RWPE2 (cell line): Measurements from ENCODE around the gene ASGR2.

Experiments
- ATAC-seq: fragments of 200-7000 bp; cut with Tn5 transposase; 3 replicates; pipeline ENCODE4 v1.9.1; 2021; ENCODE audit warnings: low read depth
- DNase-seq: peaks from one replicate; pipeline ENCODE4 v3.0.0-alpha.2; 2020; ENCODE audit warnings: low spot score
- H3K27ac ChIP-seq: fragments of 450-650 bp; 2 replicates; pipeline ENCODE4 v1.5.1; 2017; ENCODE audit warnings: mild to moderate bottlenecking; ENCODE audit not compliant: poor library complexity, severe bottlenecking
- H3K27me3 ChIP-seq: fragments of 250-450 bp; sonication (Bioruptor Pico); 2 replicates; pipeline ENCODE4 v1.5.1; 2021; ENCODE audit warnings: mild to moderate bottlenecking, moderate library complexity; ENCODE audit not compliant: insufficient read depth, poor library complexity, severe bottlenecking
- H3K36me3 ChIP-seq: fragments of 250-450 bp; sonication (Bioruptor Pico); 2 replicates; pipeline ENCODE4 v1.5.1; 2020; ENCODE audit warnings: low read depth, mild to moderate bottlenecking, moderate library complexity
- H3K4me1 ChIP-seq: fragments of 250-450 bp; sonication (Bioruptor Pico); 2 replicates; pipeline ENCODE4 v1.5.1; 2021; ENCODE audit warnings: mild to moderate bottlenecking, moderate library complexity; ENCODE audit not compliant: insufficient read depth, poor library complexity, severe bottlenecking
- H3K4me3 ChIP-seq: fragments of 250-450 bp; sonication (Bioruptor Pico); 2 replicates; pipeline ENCODE4 v1.5.1; 2021; ENCODE audit warnings: mild to moderate bottlenecking, moderate library complexity; ENCODE audit not compliant: severe bottlenecking
- H3K9me3 ChIP-seq: fragments of 250-450 bp; sonication (Bioruptor Pico); 2 replicates; pipeline ENCODE4 v1.5.1; 2021; ENCODE audit warnings: mild to moderate bottlenecking, moderate library complexity; ENCODE audit not compliant: severe bottlenecking
- TF ChIP-seq, protein P1 (sequence below): fragments of 450-650 bp; IDR thresholded peaks from one replicate; pipeline ENCODE4 v1.5.1; 2017; ENCODE audit warnings: mild to moderate bottlenecking, moderate library complexity; ENCODE audit not compliant: poor library complexity, severe bottlenecking

ASGR2 gene

DNA sequence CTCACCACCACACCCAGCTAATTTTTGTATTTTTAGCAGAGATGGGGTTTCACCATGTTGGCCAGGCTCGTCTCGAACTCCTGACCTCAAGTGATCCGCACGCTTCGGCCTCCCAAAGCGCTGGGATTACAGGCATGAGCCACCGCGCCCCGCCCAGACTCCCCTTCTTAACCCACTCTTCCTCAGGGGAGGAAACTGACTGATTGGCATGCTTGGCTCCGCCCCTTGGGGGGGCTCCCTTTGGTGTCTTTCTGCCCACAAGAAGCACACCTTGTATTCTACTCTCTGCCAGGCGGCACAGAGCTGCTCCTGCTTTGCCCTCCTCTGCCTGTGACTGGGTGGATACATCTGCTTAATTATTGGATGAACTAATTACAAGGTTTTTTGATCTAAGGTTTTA is 4.7 kb upstream of the ASGR2 start:
- H3K4me3 ChIP-seq: no peak overlapping the region
- H3K27me3 ChIP-seq: peaks cover 4% of the 10 kb centered on the region
- ATAC-seq (no peak), DNase-seq (no peak)
- H3K27ac ChIP-seq: no peak overlapping the region
- TF ChIP-seq, protein P1, sequence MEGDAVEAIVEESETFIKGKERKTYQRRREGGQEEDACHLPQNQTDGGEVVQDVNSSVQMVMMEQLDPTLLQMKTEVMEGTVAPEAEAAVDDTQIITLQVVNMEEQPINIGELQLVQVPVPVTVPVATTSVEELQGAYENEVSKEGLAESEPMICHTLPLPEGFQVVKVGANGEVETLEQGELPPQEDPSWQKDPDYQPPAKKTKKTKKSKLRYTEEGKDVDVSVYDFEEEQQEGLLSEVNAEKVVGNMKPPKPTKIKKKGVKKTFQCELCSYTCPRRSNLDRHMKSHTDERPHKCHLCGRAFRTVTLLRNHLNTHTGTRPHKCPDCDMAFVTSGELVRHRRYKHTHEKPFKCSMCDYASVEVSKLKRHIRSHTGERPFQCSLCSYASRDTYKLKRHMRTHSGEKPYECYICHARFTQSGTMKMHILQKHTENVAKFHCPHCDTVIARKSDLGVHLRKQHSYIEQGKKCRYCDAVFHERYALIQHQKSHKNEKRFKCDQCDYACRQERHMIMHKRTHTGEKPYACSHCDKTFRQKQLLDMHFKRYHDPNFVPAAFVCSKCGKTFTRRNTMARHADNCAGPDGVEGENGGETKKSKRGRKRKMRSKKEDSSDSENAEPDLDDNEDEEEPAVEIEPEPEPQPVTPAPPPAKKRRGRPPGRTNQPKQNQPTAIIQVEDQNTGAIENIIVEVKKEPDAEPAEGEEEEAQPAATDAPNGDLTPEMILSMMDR: no peak
- H3K9me3 ChIP-seq: no peaks in the 10 kb centered on the region
- H3K36me3 ChIP-seq: no peaks in the 10 kb centered on the region
- H3K4me1 ChIP-seq: no peaks in the 10 kb centered on the region

DNA sequence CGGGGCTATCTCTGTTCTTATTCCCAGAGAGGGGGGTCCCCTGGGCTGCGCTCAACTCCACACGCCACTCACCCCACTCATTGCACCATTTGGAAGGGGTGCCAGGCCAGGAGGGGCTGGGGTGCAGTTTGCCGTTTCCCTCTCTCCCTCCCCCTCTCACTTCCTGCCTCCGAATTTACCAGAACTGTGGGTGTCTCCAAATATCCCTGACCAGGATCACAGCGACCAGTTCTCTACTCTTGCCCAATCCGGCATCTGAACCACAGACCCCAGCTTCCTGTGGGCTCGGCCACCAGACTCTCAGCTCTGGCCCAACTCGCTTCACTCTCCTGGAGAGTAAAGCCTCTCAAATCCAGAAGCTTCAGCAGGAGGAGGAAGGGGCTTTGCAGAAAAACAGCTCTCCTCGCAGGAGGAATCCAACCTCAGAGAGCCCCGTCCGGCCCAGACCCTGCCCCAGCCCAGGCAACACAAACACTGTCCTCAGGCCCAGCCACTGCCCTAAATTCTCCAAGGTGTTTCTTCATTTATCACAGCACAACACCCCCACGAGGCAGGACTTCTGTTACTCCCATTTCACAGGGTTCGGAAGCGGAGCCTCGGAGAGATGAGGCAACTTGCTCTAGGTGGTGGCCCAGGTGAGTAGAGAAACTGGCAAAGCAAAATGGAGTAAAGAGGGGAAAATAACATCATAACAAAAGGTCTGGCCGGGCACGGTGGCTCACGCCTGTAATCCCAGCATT is 423 bp upstream of the ASGR2 start:
- no peak overlapping the region for H3K27ac ChIP-seq
- ATAC-seq: no peak
- H3K9me3 ChIP-seq: no peaks in the 10 kb centered on the region
- TF ChIP-seq, protein P1: no peak
- no peaks in the 10 kb centered on the region for H3K4me1 ChIP-seq
- DNase-seq: no peak
- H3K27me3 ChIP-seq: peaks cover 3% of the 10 kb centered on the region
- no peak overlapping the region for H3K4me3 ChIP-seq
- H3K36me3 ChIP-seq: no peaks in the 10 kb centered on the region

GRCh38 chr17:7113273-7114071 is 1.1 kb downstream of the ASGR2 start:
- ATAC-seq (no peak), DNase-seq (no peak)
- Histone ChIP-seq H3K36me3 (no peaks in the 10 kb centered on the region), H3K9me3 (no peaks in the 10 kb centered on the region), H3K27ac (no peak overlapping the region), H3K4me3 (no peak overlapping the region), H3K27me3 (no peaks in the 10 kb centered on the region), H3K4me1 (no peaks in the 10 kb centered on the region)
- TF ChIP-seq, protein P1: no peak

- no peak overlapping the region for H3K27ac ChIP-seq
- no peak; the same call in 1 of the 3 replicates for ATAC-seq
- TF ChIP-seq, protein P1: no peak
- no peak overlapping the region for H3K4me3 ChIP-seq
- H3K27me3 ChIP-seq: no peaks in the 10 kb centered on the region
- no peaks in the 10 kb centered on the region for H3K36me3 ChIP-seq
- DNase-seq: no peak
- no peaks in the 10 kb centered on the region for H3K4me1 ChIP-seq
- H3K9me3 ChIP-seq: no peaks in the 10 kb centered on the region
Measured at GRCh38 chr17:7112510-7113108, 2.0 kb downstream of the ASGR2 start.
